ENCODE measurements around the gene MPP3.

DNA sequence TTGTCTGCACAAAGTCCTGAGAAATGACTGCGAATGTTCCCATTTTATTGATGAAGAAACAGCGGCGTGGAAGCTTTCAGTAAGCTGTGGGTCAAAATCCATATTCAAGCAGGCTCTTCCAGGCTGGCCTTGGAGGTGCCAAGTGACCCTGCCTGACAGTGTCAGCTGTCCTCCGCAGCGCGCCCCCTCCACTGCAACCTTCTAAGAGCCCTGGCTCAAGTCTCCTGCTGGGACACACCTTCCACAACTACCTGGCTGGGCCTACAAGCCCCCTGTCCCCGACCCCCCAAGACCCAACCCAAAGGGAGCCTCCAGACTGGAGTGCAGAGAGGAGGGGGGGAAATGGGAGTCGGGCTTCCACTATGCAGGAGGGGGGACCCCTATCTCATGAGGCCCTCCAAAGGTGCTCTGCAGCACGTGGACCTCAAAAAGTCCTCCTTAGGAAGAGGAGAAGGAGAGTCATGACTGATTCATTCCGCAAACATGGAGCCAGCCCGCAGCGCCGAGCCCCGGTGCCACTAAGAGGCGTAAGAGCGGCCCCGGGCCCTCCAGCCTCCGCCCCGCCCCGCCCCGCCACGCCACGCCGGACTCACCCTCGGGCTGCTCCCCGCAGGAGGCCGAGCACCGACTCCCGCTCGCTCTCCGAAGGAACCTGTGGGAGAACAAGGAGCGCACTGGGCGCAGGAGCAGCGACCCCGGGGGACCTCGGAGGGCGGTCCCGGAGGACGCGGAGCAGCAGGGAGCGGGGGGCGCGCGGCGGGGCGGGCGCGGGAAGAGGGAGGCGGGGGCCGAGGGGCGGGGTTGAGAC lies 574 bp downstream of the MPP3 start:
- TF ChIP-seq ZNF274 (IDR thresholded peaks at IDR 0.05; ENCODE audit: low read length): no peak
- TF ChIP-seq ZNF274 (tag by site-specific recombination; IDR thresholded peaks at IDR 0.05; ENCODE audit: borderline replicate concordance): no peak
- TF ChIP-seq ZBTB8A (tag by site-specific recombination; IDR thresholded peaks at IDR 0.05): peak; percentile 64
- no peak for TF ChIP-seq ZNF24 (tag by site-specific recombination; IDR thresholded peaks at IDR 0.05)
- TF ChIP-seq REPIN1 (tag by site-specific recombination; IDR thresholded peaks at IDR 0.05; ENCODE audit: low read depth): no peak
- TF ChIP-seq, protein P1, sequence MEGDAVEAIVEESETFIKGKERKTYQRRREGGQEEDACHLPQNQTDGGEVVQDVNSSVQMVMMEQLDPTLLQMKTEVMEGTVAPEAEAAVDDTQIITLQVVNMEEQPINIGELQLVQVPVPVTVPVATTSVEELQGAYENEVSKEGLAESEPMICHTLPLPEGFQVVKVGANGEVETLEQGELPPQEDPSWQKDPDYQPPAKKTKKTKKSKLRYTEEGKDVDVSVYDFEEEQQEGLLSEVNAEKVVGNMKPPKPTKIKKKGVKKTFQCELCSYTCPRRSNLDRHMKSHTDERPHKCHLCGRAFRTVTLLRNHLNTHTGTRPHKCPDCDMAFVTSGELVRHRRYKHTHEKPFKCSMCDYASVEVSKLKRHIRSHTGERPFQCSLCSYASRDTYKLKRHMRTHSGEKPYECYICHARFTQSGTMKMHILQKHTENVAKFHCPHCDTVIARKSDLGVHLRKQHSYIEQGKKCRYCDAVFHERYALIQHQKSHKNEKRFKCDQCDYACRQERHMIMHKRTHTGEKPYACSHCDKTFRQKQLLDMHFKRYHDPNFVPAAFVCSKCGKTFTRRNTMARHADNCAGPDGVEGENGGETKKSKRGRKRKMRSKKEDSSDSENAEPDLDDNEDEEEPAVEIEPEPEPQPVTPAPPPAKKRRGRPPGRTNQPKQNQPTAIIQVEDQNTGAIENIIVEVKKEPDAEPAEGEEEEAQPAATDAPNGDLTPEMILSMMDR (tag by site-specific recombination; IDR thresholded peaks at IDR 0.05): 0 out of 2 replicates have a peak, but pooled peaks have one; percentile 35
- TF ChIP-seq, protein P2, sequence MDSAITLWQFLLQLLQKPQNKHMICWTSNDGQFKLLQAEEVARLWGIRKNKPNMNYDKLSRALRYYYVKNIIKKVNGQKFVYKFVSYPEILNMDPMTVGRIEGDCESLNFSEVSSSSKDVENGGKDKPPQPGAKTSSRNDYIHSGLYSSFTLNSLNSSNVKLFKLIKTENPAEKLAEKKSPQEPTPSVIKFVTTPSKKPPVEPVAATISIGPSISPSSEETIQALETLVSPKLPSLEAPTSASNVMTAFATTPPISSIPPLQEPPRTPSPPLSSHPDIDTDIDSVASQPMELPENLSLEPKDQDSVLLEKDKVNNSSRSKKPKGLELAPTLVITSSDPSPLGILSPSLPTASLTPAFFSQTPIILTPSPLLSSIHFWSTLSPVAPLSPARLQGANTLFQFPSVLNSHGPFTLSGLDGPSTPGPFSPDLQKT (IDR thresholded peaks at IDR 0.05; ENCODE audit: borderline replicate concordance, low read depth, low read length): no peak
- TF ChIP-seq PATZ1 (tag by site-specific recombination; IDR thresholded peaks at IDR 0.05): no peak; the same call in 1 of the 2 replicates
- no peak for TF ChIP-seq ZNF514 (tag by site-specific recombination; IDR thresholded peaks at IDR 0.05)
- TF ChIP-seq FEZF1 (tag by site-specific recombination; IDR thresholded peaks at IDR 0.05): no peak
- TF ChIP-seq, protein P3, sequence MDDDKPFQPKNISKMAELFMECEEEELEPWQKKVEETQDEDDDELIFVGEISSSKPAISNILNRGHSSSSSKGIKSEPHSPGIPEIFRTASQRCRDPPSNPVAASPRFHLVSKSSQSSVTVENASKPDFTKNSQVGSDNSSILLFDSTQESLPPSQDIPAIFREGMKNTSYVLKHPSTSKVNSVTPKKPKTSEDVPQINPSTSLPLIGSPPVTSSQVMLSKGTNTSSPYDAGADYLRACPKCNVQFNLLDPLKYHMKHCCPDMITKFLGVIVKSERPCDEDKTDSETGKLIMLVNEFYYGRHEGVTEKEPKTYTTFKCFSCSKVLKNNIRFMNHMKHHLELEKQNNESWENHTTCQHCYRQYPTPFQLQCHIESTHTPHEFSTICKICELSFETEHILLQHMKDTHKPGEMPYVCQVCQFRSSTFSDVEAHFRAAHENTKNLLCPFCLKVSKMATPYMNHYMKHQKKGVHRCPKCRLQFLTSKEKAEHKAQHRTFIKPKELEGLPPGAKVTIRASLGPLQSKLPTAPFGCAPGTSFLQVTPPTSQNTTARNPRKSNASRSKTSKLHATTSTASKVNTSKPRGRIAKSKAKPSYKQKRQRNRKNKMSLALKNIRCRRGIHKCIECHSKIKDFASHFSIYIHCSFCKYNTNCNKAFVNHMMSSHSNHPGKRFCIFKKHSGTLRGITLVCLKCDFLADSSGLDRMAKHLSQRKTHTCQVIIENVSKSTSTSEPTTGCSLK (tag by site-specific recombination; IDR thresholded peaks at IDR 0.05): no peak
- TF ChIP-seq ZNF114 (tag by site-specific recombination; IDR thresholded peaks at IDR 0.05): no peak
- no peak for TF ChIP-seq ZNF121 (tag by site-specific recombination; IDR thresholded peaks at IDR 0.05)
- TF ChIP-seq ZNF664 (tag by site-specific recombination; IDR thresholded peaks at IDR 0.05): no peak
